Mammary epithelial cell (primary cell): ENCODE results near the gene DNAJC13.

Experiments
- CTCF ChIP-seq, 2 donors: IDR thresholded peaks in 1 of 2; conservative IDR thresholded peaks in 1 of 2; 2 replicates each; pipeline ENCODE4 v1.5.1; 2011 to 2012; ENCODE audit warnings: inconsistent platforms in 2 of 2, low read length in 2 of 2, mild to moderate bottlenecking in 2 of 2, control low read depth in 1 of 2, low read depth in 1 of 2; ENCODE audit not compliant: insufficient read depth in 1 of 2; ENCODE audit errors: extremely low read depth in 1 of 2
- EZH2 ChIP-seq: IDR thresholded peaks from 2 replicates; pipeline ENCODE4 v1.6.1; 2012; ENCODE audit warnings: low read length, inconsistent platforms, borderline replicate concordance

GRCh38 chr3:132417695-132418411, 551 bp downstream of the DNAJC13 start:
- no peak for TF ChIP-seq CTCF (conservative IDR thresholded peaks at IDR 0.05 in 1 of 2, IDR thresholded peaks at IDR 0.05 in 1 of 2; ENCODE audit: extremely low read depth in 1 of 2, insufficient read depth in 1 of 2, low read depth in 1 of 2, low read length in 2 of 2)
- no peak for TF ChIP-seq EZH2
